H4 (cell line): ENCODE data around the gene CRMP1. TPM values are rescaled to one million over a fixed set of nuclear protein-coding genes. Genes with fewer than 3 reads are reported as not detected.
A peak's percentile ranks its signal among the peaks of the same experiment; 100 is the strongest.

Source experiments
- DNase-seq: peaks from one replicate; pipeline ENCODE4 v3.0.0-alpha.2; 2015; ENCODE audit warnings: low spot score
- total RNA-seq: library from RNA; depleted of rRNA; stranded (reverse); fragments of >200 nt; shearing (Covaris generic); gene quantifications from 2 replicates; pipeline ENCODE4 v1.2.3, GENCODE V29; 2014

Gene CRMP1
- total RNA-seq, 1 experiment from 2014 or later, result 37.7 TPM

- DNase-seq, result peak; percentile 44
Measured at GRCh38 chr4:5888222-5889001, 4.5 kb downstream of the CRMP1 start.

GRCh38 chr4:5887361-5888221, 5.3 kb downstream of the CRMP1 start:
- peak; percentile 39 for DNase-seq

- DNase-seq, result no peak
Measured at GRCh38 chr4:5887011-5887360, 5.9 kb downstream of the CRMP1 start.

- no peak for DNase-seq
Measured at GRCh38 chr4:5885733-5886132, 7.2 kb downstream of the CRMP1 start.

- no peak for DNase-seq
Measured at GRCh38 chr4:5884796-5885195, 8.1 kb downstream of the CRMP1 start.

- DNase-seq, result no peak
Measured at GRCh38 chr4:5883916-5884315, 9.0 kb downstream of the CRMP1 start.

- DNase-seq, result no peak
Measured at GRCh38 chr4:5882947-5883346, 9.9 kb downstream of the CRMP1 start.

- DNase-seq, result no peak
Measured at GRCh38 chr4:5881340-5881739, 11.5 kb downstream of the CRMP1 start.

- no peak for DNase-seq
Measured at GRCh38 chr4:5878359-5878758, 14.5 kb downstream of the CRMP1 start.

GRCh38 chr4:5877392-5877791, 15.5 kb downstream of the CRMP1 start:
- no peak for DNase-seq

- no peak for DNase-seq
Measured at GRCh38 chr4:5874811-5875449, 18.0 kb downstream of the CRMP1 start.

- no peak for DNase-seq
Measured at GRCh38 chr4:5870701-5871100, 22.2 kb downstream of the CRMP1 start.

- no peak for DNase-seq
Measured at GRCh38 chr4:5869966-5870619, 22.8 kb downstream of the CRMP1 start.

- DNase-seq, result no peak
Measured at GRCh38 chr4:5867866-5868265, 25.0 kb downstream of the CRMP1 start.

GRCh38 chr4:5866841-5867813, 25.8 kb downstream of the CRMP1 start:
- DNase-seq, result no peak

GRCh38 chr4:5865896-5866599, 26.8 kb downstream of the CRMP1 start:
- DNase-seq, result peak; percentile 36

GRCh38 chr4:5863461-5864113, 29.3 kb downstream of the CRMP1 start:
- peak; percentile 88 for DNase-seq

GRCh38 chr4:5858020-5858769, 34.7 kb downstream of the CRMP1 start:
- DNase-seq, result no peak

GRCh38 chr4:5857199-5857598, 35.7 kb downstream of the CRMP1 start:
- DNase-seq, result no peak
